ENCODE results near the gene GTF2H2. TPM values are rescaled to one million over a fixed set of nuclear protein-coding genes. Genes with fewer than 3 reads are reported as not detected.
"Not testable (repeated sequence)": the region's sequence is repeated elsewhere in the genome, so short reads cannot be mapped to it uniquely, and the experiment has no call there.

Gene GTF2H2
- total RNA-seq, 2 experiments from 2014 or later = 52.4 to 55.0 TPM

DNA sequence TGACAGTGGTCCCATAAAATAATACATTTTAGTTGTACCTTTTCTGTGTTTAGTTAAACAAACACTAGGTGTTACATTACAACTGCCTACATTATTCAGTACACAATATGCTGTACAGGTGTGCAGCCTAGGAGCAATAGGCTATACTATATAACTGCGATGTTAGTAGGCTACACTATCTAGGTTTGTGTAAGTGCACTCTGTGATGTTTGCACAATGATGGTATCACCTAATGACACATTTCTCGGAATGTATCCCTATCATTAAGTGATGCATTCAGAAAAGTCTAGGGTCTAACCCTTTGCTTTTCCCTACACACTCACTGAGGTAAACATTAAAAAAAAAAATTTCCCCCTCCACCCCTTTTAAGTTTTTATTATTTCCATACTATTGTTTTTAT, 22.7 kb downstream of the GTF2H2 start:
- H3K27me3 Mint-ChIP-seq; H3K4me3 Mint-ChIP-seq; H3K36me3 Mint-ChIP-seq; DNase-seq; H3K9me3 Mint-ChIP-seq; CTCF ChIA-PET; POLR2A ChIA-PET; H3K4me1 Mint-ChIP-seq (ENCODE audit: low read depth); H3K27ac Mint-ChIP-seq; intact Hi-C loops (cut with micrococcal nuclease): not testable (repeated sequence)

DNA sequence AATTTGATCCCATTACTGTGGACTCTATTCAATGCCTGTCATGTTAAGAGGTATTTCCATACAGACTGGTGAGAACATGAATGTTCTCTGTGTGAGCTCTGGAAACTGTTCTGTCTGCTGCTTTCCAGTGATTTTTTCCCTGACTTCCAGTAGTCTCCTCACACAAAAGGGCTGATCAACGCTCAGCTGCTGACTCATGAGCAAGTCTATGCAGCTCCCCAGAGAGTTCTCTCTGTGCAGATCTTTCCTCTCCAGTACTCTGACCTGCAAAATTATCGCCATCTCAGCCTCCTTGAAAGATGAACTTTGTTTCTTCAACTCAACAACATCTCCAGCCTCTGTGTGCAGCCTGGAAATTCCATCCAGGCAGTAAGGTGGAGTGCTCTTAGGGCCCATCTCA, 23.3 kb downstream of the GTF2H2 start:
- CTCF ChIA-PET; intact Hi-C loops (cut with micrococcal nuclease); POLR2A ChIA-PET; H3K27ac Mint-ChIP-seq; DNase-seq; H3K4me1 Mint-ChIP-seq (ENCODE audit: low read depth); H3K27me3 Mint-ChIP-seq; H3K36me3 Mint-ChIP-seq; H3K9me3 Mint-ChIP-seq; H3K4me3 Mint-ChIP-seq: not testable (repeated sequence)

DNA sequence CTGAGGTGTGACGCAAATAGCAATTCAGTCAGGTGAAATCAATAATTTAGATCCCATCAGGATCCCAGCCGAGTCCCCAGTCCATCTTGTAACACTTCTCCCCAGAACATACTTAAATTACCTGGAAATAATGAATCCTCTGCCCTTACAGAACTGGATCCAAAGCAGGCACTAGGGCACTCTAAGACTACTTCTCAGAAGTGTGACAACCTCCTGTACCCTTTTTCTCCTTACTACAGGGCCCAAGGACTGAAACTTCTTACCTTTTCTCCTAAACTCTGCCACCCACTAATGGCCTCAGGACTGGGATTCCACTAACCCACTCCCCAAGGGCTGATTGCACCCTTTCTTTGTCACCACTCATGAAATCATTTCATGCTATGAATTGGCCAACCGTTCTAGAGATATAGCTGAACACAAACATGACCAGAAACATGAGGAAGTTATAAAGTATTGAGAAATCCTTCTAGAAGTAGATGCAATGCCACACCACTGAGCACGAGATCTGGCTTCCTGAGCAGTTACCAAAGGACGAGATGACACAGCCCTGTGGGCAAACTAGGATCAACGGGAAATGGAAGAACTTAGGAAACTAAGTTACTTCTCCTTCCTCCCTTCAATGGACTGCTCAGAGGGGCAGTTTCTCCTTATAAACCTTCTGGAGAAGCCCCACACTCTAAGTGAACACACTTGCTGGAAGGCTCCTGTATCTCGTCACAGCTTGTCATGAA, 36.3 kb downstream of the GTF2H2 start:
- H3K27ac Mint-ChIP-seq; CTCF ChIA-PET; DNase-seq; POLR2A ChIA-PET; H3K4me3 Mint-ChIP-seq; H3K9me3 Mint-ChIP-seq; H3K36me3 Mint-ChIP-seq; H3K4me1 Mint-ChIP-seq (ENCODE audit: low read depth); H3K27me3 Mint-ChIP-seq; intact Hi-C loops (cut with micrococcal nuclease): not testable (repeated sequence)

DNA sequence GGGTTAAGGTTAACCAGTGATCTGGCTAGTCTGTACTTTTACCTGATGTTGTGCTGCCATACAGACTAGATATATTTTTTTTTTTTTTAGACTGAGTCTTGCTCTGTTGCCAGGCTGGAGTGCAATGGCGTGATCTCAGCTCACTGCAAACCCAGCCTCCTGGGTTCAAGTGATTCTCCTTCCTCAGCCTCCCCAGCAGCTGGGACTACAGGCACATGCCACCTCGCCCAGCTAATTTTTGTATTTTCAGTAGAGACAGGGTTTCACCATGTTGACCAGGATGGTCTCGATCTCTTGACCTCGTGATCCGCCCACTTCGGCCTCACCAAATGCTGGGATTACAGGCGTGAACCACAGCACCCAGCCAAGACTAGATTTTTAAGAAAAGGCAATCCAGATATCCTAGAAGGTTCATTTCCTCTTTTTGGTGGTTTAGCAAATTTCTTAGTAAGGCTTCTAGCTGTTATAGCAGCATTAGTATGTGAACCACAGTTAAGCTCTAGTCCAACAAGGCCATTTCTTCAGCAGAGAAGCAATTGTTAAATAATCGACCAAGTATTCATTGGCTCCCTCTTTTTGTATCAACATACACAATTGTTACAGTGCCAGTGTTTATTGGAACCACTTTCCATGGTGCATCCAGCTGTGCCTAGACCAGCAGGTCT, 42.1 kb downstream of the GTF2H2 start, which contains the start of gene NAIP:
Gene NAIP, minus strand, starts transcription at position 51 of the 665 bp plus-strand sequence. CDS start 12,424 bp downstream, outside the sequence.
- H3K27ac Mint-ChIP-seq; H3K9me3 Mint-ChIP-seq; H3K36me3 Mint-ChIP-seq; H3K27me3 Mint-ChIP-seq; POLR2A ChIA-PET; H3K4me3 Mint-ChIP-seq; DNase-seq; intact Hi-C loops (cut with micrococcal nuclease); H3K4me1 Mint-ChIP-seq (ENCODE audit: low read depth): not testable (repeated sequence)
- CTCF ChIA-PET = interaction anchor here (0.6 kb wide), 1 partner anchor 732 kb away, joined by 3 read pairs; no protein-coding TSS in a partner anchor

DNA sequence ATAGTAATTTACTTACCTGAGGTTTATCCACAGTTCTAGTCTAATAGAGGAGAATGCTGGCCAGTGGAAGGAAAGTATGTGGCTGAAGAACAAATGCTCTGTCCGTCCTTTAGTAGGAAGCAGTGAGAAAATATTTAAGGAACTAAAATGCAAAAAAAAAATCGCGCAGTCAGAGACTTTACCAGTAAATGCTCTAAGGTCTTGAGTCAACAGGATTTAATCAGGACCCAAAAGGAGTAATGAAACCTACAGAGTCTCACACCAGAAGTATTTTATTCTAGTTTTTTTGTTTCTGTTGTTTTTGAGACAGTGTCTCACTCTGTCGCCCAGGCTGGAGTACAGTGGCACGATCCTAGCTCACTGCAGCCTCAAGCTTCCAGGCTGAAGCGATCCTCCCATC, 46.8 kb downstream of the GTF2H2 start:
- H3K36me3 Mint-ChIP-seq; CTCF ChIA-PET; H3K27ac Mint-ChIP-seq; DNase-seq; POLR2A ChIA-PET; H3K9me3 Mint-ChIP-seq; H3K4me1 Mint-ChIP-seq (ENCODE audit: low read depth); H3K4me3 Mint-ChIP-seq; H3K27me3 Mint-ChIP-seq; intact Hi-C loops (cut with micrococcal nuclease): not testable (repeated sequence)

DNA sequence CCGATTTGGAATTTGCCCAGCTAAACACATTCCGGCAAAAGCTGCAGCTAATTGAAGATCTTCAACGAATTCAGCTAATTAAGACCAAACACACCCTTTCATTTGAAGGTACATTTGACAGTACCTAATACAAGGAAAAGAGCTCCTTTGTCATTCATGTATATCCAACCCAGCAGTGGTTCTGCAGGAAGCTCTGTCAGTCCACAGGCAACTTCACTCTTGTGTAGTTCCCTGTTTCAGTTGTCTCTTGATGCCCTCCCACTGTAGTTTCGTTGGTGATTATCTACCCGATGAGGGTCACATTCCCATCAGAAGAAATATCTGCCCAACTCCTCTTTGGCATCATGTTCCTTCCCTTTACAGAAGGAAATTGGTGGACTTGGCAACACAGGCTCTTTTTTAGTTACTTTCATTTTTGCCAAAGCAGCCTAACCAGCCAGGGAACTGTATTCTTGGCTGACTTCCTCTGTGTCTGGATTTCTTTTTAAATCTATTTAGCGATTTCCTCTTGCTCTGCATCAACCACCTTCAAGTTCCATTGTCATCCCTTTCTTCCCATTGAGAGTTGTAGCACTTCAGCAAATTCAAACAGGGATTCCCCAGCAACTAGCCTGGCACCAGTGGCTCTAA, 49.0 kb downstream of the GTF2H2 start:
- H3K36me3 Mint-ChIP-seq; H3K4me1 Mint-ChIP-seq (ENCODE audit: low read depth); H3K9me3 Mint-ChIP-seq; POLR2A ChIA-PET; intact Hi-C loops (cut with micrococcal nuclease); H3K27ac Mint-ChIP-seq; H3K27me3 Mint-ChIP-seq; DNase-seq; CTCF ChIA-PET; H3K4me3 Mint-ChIP-seq: not testable (repeated sequence)

DNA sequence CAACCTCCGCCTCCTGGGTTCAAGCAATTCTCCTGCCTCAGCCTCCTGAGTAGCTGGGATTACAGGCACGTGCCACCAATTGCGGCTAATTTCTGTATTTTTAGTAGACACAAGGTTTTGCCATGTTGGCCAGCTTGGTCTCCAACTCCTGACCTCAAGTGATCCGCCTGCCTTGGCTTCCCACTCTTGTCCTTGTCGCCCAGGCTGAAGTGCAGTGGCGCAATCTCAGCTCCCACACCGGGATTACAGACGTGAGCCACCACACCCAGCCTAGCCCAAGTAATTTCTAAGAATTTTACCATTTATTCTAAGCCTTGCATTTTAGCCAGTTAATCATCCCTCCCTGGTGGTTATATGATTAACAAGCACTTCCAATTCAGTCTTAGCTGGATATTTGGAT, 53.3 kb downstream of the GTF2H2 start:
- H3K36me3 Mint-ChIP-seq = no peaks in the 10 kb centered on the region
- no peak for DNase-seq
- ChIA-PET CTCF (no interaction called here), POLR2A (no interaction called here)
- no peaks in the 10 kb centered on the region for H3K9me3 Mint-ChIP-seq
- H3K4me1 Mint-ChIP-seq (ENCODE audit: low read depth) = no peaks in the 10 kb centered on the region
- no peak overlapping the region for H3K27ac Mint-ChIP-seq
- intact Hi-C loops (cut with micrococcal nuclease) = no loop called here
- H3K4me3 Mint-ChIP-seq = no peak overlapping the region
- no peaks in the 10 kb centered on the region for H3K27me3 Mint-ChIP-seq

DNA sequence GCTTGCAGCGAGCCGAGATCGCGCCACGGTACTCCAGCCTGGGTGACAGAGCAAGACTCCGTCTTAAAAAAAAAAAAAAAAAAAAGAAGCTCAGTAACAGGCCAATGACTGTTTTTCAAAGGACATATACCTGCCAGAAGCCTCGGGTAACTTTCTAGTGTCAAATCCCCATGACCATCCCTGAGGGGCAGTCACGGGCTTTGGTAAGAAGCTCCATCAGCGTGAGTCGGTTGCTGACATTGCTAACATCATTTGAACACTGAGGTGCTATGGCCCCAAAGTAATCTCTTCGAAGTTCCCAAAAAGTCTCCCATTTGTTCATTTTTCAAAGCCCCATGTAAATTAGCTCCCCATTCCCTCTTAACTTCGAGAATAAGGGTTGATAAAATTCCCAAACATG, 53.9 kb downstream of the GTF2H2 start:
- Mint-ChIP-seq H3K27me3 (no peaks in the 10 kb centered on the region), H3K4me1 (ENCODE audit: low read depth) (no peaks in the 10 kb centered on the region), H3K27ac (no peak overlapping the region), H3K9me3 (no peaks in the 10 kb centered on the region), H3K36me3 (no peaks in the 10 kb centered on the region), H3K4me3 (no peak overlapping the region)
- DNase-seq = no peak
- ChIA-PET CTCF (no interaction called here), POLR2A (interaction anchor here (0.6 kb wide), 1 partner anchor 574 kb away, joined by 4 read pairs; no protein-coding TSS in a partner anchor)
- intact Hi-C loops (cut with micrococcal nuclease) = no loop called here

DNA sequence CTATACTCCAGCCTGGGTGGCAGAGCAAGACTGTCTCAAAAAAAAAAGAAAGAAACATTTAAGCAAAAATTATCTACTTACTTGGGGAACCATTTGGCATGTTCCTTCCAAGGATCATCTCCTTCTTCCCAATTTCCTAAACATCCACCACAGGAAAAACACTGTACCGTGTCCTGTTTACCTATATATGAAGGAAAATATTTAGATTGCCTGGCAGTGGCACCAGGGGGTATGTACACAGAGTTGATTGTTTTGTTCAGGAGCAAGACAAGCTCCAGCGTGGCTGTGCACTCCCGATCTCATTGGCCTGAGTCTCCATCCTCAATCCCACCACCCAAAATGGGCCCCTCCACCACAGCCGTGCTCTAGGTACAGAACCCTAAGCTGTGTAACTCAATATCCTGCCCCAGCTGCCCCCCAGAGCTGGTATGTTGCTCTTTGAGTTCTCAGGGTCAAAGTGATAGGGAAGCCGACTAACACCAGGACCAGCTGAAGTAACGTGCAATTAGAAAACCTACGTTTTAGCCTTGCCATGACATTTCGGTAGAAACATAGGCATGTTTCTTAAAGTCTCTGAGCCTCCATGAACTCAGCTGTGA, 56.2 kb downstream of the GTF2H2 start:
- H3K27me3 Mint-ChIP-seq = no peaks in the 10 kb centered on the region
- H3K9me3 Mint-ChIP-seq = no peaks in the 10 kb centered on the region
- no peak for DNase-seq
- intact Hi-C loops (cut with micrococcal nuclease) = no loop called here
- no peaks in the 10 kb centered on the region for H3K4me1 Mint-ChIP-seq (ENCODE audit: low read depth)
- ChIA-PET CTCF (no interaction called here), POLR2A (no interaction called here)
- H3K27ac Mint-ChIP-seq = no peak overlapping the region
- no peak overlapping the region for H3K4me3 Mint-ChIP-seq
- no peaks in the 10 kb centered on the region for H3K36me3 Mint-ChIP-seq

DNA sequence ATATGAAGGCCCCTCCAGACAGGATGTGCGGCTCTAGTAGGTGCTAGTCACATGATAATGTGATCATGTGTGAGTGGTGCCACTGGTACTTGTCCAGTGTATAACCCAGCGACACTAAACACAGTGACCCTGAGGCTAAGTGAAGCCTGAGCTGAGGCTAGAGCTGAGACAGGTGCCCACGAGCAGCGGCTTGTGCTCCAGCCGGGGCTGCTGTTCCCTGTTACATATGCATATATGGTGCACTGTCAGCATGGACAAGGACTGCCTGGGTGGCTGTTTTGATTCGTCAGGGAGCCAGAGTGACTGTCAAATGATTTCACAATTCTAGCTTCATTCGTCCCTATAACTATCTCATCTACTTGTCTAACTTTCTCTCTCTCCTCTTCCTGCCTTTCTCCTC, 60.5 kb downstream of the GTF2H2 start:
- H3K9me3 Mint-ChIP-seq; H3K4me3 Mint-ChIP-seq; CTCF ChIA-PET; H3K4me1 Mint-ChIP-seq (ENCODE audit: low read depth); H3K27me3 Mint-ChIP-seq; H3K27ac Mint-ChIP-seq; POLR2A ChIA-PET; intact Hi-C loops (cut with micrococcal nuclease); DNase-seq; H3K36me3 Mint-ChIP-seq: not testable (repeated sequence)
